GM12891 (cell line): Measurements from ENCODE around the gene CHAD.

Source experiments
- DNase-seq: peaks from one replicate; pipeline ENCODE4 v3.0.0; 2011; ENCODE audit warnings: low spot score; ENCODE audit not compliant: insufficient read length
- FAIRE-seq: peaks from 2 replicates; lab custom pipeline; 2011; peaks lifted over from hg19 to GRCh38; lab: Jason Lieb, UNC
- PAX5 ChIP-seq: IDR thresholded peaks from 2 replicates; pipeline ENCODE4 v1.6.1; 2011; ENCODE audit warnings: low read length, moderate library complexity, mild to moderate bottlenecking; ENCODE audit not compliant: insufficient read depth, severe bottlenecking
- POLR2A ChIP-seq: IDR thresholded peaks from 2 replicates; pipeline ENCODE4 v1.6.1; 2011; ENCODE audit warnings: low read depth, low read length, control low read depth
- POLR2AphosphoS5 ChIP-seq: IDR thresholded peaks from 2 replicates; pipeline ENCODE4 v1.6.1; 2011; ENCODE audit warnings: low read depth, low read length, control low read depth
- POU2F2 ChIP-seq: IDR thresholded peaks from 2 replicates; pipeline ENCODE4 v1.6.1; 2011; ENCODE audit warnings: low read depth, mild to moderate bottlenecking, control low read depth, low read length, moderate library complexity
- SPI1 ChIP-seq: IDR thresholded peaks from 2 replicates; pipeline ENCODE4 v1.6.1; 2011; ENCODE audit warnings: low read depth, low read length, control low read depth
- TAF1 ChIP-seq: IDR thresholded peaks from 2 replicates; pipeline ENCODE4 v1.6.1; 2011; ENCODE audit warnings: low read depth, low read length, control low read depth

The CHAD gene

DNA sequence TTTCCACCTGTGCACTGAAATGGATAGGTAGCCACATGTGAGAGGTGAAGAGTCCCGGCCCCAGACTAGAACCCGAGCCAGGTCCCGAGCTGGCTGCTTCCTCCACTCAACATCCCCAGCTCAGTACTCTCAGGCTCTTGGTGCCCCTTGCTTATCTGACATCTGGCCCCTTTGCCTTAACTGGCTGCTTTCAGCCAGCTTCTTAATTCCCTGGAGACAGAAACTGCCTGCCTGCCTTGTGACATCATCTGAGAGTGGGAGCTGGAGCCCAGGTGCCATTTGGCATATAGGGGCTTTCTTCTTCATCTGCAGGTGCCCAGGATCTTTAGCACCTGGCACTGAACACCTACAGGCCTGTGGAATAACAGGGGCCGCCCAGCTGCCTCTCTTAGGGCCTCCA is 8.9 kb downstream of the CHAD start:
- no peak for FAIRE-seq
- no peak for DNase-seq
- no peak for TF ChIP-seq POU2F2
- TF ChIP-seq SPI1: no peak
- no peak for TF ChIP-seq PAX5

GRCh38 chr17:50458701-50459676 is 9.7 kb downstream of the CHAD start:
- DNase-seq: no peak
- FAIRE-seq: no peak
- no peak for TF ChIP-seq PAX5
- TF ChIP-seq TAF1: no peak
- no peak for TF ChIP-seq POLR2AphosphoS5
- TF ChIP-seq POLR2A: no peak
- no peak for TF ChIP-seq POU2F2
- no peak for TF ChIP-seq SPI1

GRCh38 chr17:50458270-50458669 is 10.4 kb downstream of the CHAD start:
- DNase-seq: no peak
- FAIRE-seq: no peak
- TF ChIP-seq TAF1 (no peak), POLR2A (no peak), POLR2AphosphoS5 (no peak), PAX5 (no peak), POU2F2 (no peak), SPI1 (no peak)

DNA sequence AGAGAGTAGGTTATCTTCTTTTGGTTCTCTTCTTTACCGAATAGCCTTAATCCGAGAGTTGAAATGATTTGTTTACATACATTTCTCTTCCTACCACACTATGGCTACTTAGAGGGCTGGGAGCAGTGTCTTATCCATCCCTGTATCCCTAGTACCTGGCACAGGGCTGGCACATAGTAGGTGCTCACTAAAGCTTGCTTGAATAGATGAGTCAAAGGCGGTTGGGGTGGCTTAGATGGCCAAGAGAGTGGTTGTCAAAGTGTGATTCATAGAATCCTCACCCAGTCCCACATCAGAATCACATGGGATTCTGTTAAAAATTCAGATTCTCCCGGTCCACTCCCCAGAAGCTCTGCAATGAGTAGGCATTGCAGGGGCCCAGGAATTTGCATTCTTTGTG is 11.1 kb downstream of the CHAD start:
- TF ChIP-seq PAX5 (no peak), SPI1 (no peak), POLR2A (no peak), TAF1 (no peak)
- DNase-seq (no peak), FAIRE-seq (no peak)

- DNase-seq: no peak
- TF ChIP-seq SPI1: no peak
- no peak for TF ChIP-seq PAX5
- no peak for TF ChIP-seq POLR2A
- TF ChIP-seq POU2F2: no peak
- no peak for TF ChIP-seq POLR2AphosphoS5
- TF ChIP-seq TAF1: no peak
- FAIRE-seq: no peak
Measured at GRCh38 chr17:50453901-50454300, 14.8 kb downstream of the CHAD start.

GRCh38 chr17:50452630-50453300 is 15.9 kb downstream of the CHAD start:
- DNase-seq: no peak
- no peak for FAIRE-seq
- TF ChIP-seq TAF1 (no peak), SPI1 (peak; percentile 32; the same call in 1 of the 2 replicates)

GRCh38 chr17:50451943-50452629 is 16.6 kb downstream of the CHAD start:
- TF ChIP-seq SPI1 (no peak), POU2F2 (no peak), PAX5 (no peak), TAF1 (no peak), POLR2A (no peak), POLR2AphosphoS5 (no peak)
- FAIRE-seq: no peak

GRCh38 chr17:50448643-50449042 is 20.0 kb downstream of the CHAD start:
- no peak for FAIRE-seq
- no peak for TF ChIP-seq POLR2A
- TF ChIP-seq SPI1: no peak
- no peak for TF ChIP-seq PAX5
- TF ChIP-seq POLR2AphosphoS5: no peak
- TF ChIP-seq POU2F2: no peak
- TF ChIP-seq TAF1: no peak

More at GRCh38 chr17:50451943-50452629, 16.6 kb downstream of the CHAD start:
- no peak for DNase-seq

GRCh38 chr17:50447870-50448595 is 20.6 kb downstream of the CHAD start:
- FAIRE-seq (no peak), DNase-seq (no peak)
- TF ChIP-seq POLR2A: no peak
- TF ChIP-seq TAF1: no peak
- no peak for TF ChIP-seq PAX5
- TF ChIP-seq POU2F2: no peak
- no peak for TF ChIP-seq SPI1

More at GRCh38 chr17:50448643-50449042, 20.0 kb downstream of the CHAD start:
- no peak for DNase-seq
